ACC112 (cell line): ENCODE measurements around the gene CCNC.
"Not testable (repeated sequence)": the region's sequence is repeated elsewhere in the genome, so short reads cannot be mapped to it uniquely, and the experiment has no call there.

Source experiments
- H2AFZ ChIP-seq: fragments of 200-600 bp; sonication (generic); one replicate; pipeline ENCODE4 v1.6.0; 2017; ENCODE audit warnings: antibody characterized with exemption, low read length; ENCODE audit not compliant: unreplicated experiment
- H3K27ac ChIP-seq: fragments of 200-600 bp; sonication (generic); 2 replicates; pipeline ENCODE4 v1.5.1; 2014; ENCODE audit warnings: low read depth, mild to moderate bottlenecking, antibody characterized with exemption, low read length, moderate library complexity
- H3K27me3 ChIP-seq: fragments of 200-600 bp; sonication (generic); 2 replicates; pipeline ENCODE4 v1.6.1; 2014; ENCODE audit warnings: mild to moderate bottlenecking, antibody characterized with exemption, low read length, moderate library complexity, mixed read lengths; ENCODE audit not compliant: insufficient read depth
- H3K36me3 ChIP-seq: fragments of 200-600 bp; sonication (generic); 2 replicates; pipeline ENCODE4 v1.6.1; 2016; ENCODE audit warnings: mild to moderate bottlenecking, antibody characterized with exemption, low read length, moderate library complexity, mixed read lengths; ENCODE audit not compliant: insufficient read depth
- H3K4me1 ChIP-seq: fragments of 200-600 bp; sonication (generic); one replicate; pipeline ENCODE4 v1.6.1; 2016; ENCODE audit warnings: low read length, mixed read lengths; ENCODE audit not compliant: insufficient read depth, unreplicated experiment, control insufficient read depth
- H3K4me3 ChIP-seq: fragments of 200-600 bp; sonication (generic); 2 replicates; pipeline ENCODE4 v1.5.1; 2014; ENCODE audit warnings: mild to moderate bottlenecking, low read depth, low read length
- H3K79me2 ChIP-seq: fragments of 200-600 bp; sonication (generic); one replicate; pipeline ENCODE4 v1.6.0; 2016; ENCODE audit warnings: low read length; ENCODE audit not compliant: control insufficient read depth, unreplicated experiment, insufficient read depth

The CCNC gene

DNA sequence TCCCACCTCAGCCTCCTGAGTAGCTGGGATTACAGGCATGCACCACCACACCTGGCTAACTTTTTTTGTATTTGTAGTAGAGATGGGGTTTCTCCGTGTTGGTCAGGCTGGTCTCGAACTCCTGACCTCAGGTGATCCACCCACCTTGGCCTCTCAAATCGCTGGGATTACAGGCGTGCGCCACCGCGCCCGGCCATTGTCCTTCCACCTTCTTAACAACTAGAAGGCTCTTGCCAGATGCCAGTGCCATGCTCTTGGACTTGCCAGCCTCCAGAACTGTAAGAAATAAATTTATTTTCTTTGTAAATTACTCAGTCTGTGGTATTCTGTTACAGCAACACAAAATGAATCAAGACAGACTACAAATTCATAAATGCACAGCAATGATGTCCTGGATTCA is 26.2 kb upstream of the CCNC start:
- peaks cover 97% of the 10 kb centered on the region for H3K27me3 ChIP-seq
- H2AFZ ChIP-seq, H3K4me1 ChIP-seq, H3K79me2 ChIP-seq, H3K4me3 ChIP-seq, H3K36me3 ChIP-seq, H3K27ac ChIP-seq: not testable (repeated sequence)

DNA sequence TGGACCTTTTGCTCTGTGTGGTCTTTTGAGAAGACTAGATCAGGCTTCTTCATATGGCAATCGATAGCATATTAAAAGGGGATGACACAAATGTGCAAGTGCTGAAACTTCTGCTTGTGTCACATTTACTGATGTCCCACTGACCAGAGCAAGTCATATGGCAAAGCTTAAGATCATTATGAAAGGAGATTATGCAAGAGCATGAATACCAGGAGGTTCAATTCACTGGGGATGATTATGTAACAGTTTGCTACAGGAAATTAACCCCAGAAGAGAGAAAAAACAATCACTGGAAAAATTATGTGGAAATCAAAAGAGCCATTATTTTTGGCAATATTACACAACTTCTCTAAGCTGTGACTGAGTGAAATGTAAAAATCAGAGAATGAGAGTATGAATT is 24.4 kb upstream of the CCNC start:
- Histone ChIP-seq H3K4me3 (no peak overlapping the region), H3K36me3 (no peaks in the 10 kb centered on the region), H3K27ac (no peak overlapping the region), H3K79me2 (no peaks in the 10 kb centered on the region), H3K27me3 (peaks cover 97% of the 10 kb centered on the region), H3K4me1 (no peaks in the 10 kb centered on the region), H2AFZ (no peak overlapping the region)

DNA sequence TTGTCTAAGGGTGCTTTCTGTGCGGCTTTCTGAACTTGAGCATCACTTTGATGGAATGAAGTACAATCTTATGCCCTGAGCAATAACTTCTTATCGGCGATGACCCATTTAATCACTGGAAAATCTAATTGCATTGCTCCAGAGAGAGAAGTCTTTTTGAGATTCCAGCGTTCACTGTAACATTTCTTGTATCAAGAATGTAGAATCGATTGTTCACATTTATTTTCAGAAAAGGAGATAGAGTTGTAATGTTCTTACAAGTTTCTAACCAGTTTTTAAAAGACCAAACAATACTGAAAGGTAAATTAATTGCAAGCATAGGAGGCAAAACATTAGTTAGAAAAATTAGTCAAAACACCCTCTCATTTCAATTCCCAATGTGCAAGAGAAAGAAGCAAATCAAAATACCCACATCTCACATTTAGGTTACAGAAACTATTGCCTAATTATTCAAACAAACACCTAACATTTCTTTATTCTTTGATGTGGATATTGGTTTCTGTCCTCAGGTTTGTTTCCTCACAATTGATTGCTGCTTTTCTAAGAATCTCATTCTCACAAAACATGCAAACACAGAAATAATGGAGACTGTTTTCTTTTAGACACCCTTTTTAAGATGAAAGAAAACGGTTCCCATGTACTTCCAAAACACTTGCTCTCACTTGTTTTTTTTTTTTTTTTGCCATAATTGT is 23.4 kb upstream of the CCNC start:
- Histone ChIP-seq H3K27ac (no peak overlapping the region), H2AFZ (no peak overlapping the region), H3K4me1 (no peaks in the 10 kb centered on the region), H3K27me3 (peaks cover 93% of the 10 kb centered on the region), H3K79me2 (no peaks in the 10 kb centered on the region), H3K36me3 (no peaks in the 10 kb centered on the region), H3K4me3 (no peak overlapping the region)

DNA sequence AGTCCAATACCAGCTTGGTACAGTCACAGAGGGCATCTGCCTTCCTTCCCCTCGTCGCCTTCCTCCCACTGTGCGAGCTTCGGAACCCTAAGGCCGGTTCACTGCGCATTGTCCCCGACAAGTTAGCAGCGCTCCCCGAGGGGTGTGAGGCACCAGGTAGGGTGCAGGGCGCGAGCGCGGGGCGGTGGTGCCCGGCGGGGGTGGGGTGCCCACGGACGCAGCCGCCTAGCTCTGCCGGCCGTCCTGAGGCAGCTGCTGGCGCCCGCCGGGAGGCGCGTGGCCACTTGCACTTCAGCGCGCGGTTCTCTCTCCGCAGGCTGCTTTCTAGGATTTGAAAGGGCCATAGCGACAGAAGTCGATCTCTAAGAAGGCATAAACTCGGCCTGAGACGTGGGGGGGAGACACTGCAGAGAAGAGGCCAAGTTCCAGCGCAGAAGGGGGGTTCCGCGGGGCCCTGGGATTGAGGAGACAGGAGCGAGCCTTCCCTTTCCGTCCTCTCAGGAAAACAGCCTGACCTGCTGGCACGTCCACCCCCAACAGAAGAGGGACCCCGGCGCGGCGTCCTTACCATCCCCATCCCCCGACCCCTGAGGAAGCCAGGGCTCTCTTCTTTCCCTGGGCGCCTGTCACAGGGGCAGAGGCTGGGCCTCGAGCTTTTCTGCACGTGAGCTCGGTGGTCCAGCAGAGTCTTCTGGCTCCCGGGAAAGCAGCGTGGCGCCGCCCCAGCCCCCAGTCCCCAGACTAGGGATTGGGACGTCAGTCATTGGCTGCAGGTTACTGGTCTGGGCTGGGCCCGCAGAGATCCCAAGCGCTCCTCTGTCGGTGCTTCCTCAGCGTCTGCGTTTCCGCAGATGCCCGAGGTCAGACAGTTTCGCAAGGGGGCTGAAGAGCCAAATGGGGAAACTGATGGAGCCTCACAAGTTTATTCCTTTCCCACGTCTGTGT is 22.5 kb upstream of the CCNC start:
- H3K79me2 ChIP-seq, result no peaks in the 10 kb centered on the region
- 0 out of 2 replicates have a peak overlapping the region, but pooled peaks have one; percentile 4 for H3K4me3 ChIP-seq
- H3K27ac ChIP-seq, result no peak overlapping the region
- H3K36me3 ChIP-seq, result no peaks in the 10 kb centered on the region
- no peaks in the 10 kb centered on the region for H3K4me1 ChIP-seq
- H2AFZ ChIP-seq, result no peak overlapping the region
- peaks cover 89% of the 10 kb centered on the region for H3K27me3 ChIP-seq

DNA sequence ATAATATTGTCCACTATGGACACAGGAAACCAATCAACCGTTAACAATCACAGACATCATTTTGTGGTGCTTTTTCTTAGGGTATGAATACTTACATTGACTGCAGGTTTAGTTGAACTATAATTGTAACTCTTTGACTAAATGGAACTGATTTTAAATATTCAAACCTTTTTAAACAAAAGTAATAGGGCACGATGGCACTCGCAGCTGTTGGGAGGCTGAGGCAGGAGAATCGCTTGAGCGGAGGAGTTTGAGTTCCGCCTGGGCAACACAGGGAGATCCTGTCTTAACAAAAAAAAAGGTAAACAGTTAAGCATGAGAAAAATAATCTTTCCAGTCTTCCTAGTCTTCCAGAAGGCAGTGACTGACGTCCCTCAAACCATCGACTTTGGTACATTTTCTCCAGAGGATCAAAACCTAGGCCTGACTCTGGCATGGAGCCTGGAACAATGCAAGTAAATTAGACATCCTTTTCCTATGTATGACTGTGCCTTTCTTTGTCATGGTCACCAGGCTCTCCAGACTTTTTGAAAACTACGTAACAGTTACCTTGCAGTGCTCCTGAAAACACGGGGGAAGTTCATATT is 21.5 kb upstream of the CCNC start:
- Histone ChIP-seq H3K27me3 (peaks cover 89% of the 10 kb centered on the region), H2AFZ (no peak overlapping the region)

DNA sequence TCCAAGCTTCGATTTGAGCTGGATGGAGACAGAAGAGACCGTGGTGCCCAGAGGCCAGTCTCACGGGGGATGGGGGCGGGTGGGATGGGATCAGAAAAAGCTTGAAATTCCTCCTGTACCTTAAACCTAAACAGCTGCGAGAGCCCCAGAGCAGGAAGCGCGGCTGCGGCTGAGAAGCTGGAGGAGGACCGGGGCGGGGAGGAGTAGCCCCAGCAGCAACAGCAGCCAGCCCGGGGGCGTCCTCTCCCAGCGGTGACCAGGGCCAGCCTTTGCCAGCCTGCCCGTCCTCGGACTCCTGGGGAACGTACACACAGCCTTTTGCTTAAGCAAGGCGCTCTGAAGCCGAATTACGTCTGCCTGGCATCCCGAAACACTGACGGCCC is 20.8 kb upstream of the CCNC start:
- no peaks in the 10 kb centered on the region for H3K79me2 ChIP-seq
- H3K27ac ChIP-seq, result no peak overlapping the region
- no peaks in the 10 kb centered on the region for H3K4me1 ChIP-seq
- no peaks in the 10 kb centered on the region for H3K36me3 ChIP-seq
- peaks cover 88% of the 10 kb centered on the region for H3K27me3 ChIP-seq
- H3K4me3 ChIP-seq, result peak overlapping the region; percentile 76
- H2AFZ ChIP-seq, result no peak overlapping the region

More for the DNA sequence above, 21.5 kb upstream of the CCNC start:
- H3K27ac ChIP-seq, result no peak overlapping the region
- no peaks in the 10 kb centered on the region for H3K79me2 ChIP-seq
- H3K36me3 ChIP-seq, result no peaks in the 10 kb centered on the region
- H3K4me3 ChIP-seq, result no peak overlapping the region
- no peaks in the 10 kb centered on the region for H3K4me1 ChIP-seq

DNA sequence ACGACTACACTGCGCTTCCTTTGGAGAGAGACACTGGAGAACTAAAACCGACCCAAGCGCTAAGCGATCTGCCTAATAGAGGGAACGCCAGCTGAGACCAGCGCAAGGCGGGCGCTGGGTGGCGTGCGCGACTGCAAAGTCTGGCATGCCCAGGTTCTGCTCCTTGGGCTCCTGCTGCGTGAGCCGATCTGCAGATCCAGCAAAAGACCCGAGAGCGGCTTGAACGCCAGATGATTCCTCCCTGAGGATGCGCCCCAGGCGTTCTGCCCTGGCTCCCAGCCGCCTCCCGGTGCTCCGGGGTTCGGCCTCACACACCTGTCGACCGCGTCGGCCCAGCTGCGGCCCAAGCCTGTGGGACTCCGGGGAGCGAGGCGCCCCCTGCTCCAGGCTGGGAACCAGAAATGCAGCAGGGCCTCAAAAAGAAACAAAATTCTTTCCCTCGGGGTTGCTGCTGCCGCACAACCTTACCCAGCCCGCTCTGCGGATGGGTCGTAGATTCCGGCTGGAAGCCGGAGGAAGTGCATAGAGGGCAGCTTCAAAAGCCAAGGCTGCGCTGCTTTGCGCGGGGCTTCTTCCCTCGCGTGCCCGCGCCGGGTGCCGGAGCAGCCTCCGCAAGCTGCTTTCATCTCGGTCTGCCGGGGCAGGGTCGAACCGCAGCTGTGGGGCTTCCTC is 20.3 kb upstream of the CCNC start:
- Histone ChIP-seq H3K27me3 (peaks cover 82% of the 10 kb centered on the region), H3K27ac (no peak overlapping the region), H3K4me3 (peak overlapping the region; percentile 76), H3K36me3 (no peaks in the 10 kb centered on the region), H3K4me1 (no peaks in the 10 kb centered on the region), H3K79me2 (no peaks in the 10 kb centered on the region), H2AFZ (peak overlapping the region; percentile 53)

DNA sequence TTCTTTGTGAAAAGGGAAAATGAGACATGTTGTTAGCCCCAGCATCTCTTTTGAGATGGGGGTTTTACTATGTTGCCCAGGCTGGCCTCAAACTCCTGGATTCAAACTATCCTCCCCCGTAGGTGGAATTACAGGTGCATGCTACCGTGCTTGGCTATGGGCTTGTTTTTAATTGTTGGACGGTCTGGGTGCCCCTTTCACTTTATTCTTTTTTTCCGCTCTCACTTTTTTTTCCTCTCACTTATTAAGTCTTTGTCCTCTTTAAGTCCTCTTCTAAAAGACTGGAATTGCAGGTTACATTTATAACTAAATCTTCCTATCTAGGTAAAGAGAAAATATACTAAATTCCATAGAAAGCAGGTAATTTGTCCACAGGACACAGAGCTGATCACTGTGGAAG is 19.3 kb upstream of the CCNC start:
- no peak overlapping the region for H2AFZ ChIP-seq
- H3K4me1 ChIP-seq, result no peaks in the 10 kb centered on the region
- no peaks in the 10 kb centered on the region for H3K79me2 ChIP-seq
- no peak overlapping the region for H3K4me3 ChIP-seq
- no peak overlapping the region for H3K27ac ChIP-seq
- no peaks in the 10 kb centered on the region for H3K36me3 ChIP-seq
- peaks cover 77% of the 10 kb centered on the region for H3K27me3 ChIP-seq

DNA sequence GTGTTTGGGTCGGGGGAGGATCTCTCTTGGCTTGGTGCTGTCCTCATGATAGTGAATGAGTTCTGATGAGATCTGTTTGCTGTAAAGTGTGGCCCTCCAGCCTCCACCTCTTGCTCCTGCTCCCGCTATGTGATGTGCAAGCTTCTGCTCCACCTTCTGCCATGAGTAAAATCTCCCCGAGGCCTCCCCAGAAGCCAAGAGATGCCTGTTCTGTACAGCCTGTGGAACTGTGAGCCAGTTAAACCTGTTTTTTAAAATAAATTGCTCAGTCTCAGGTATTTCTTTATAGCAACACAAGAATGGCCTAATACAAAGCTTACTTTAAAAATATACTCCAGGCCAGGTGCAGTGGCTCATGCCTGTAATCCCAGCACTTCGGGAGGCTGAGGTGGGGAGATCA is 11.3 kb upstream of the CCNC start:
- H3K79me2 ChIP-seq, result no peaks in the 10 kb centered on the region
- no peak overlapping the region for H2AFZ ChIP-seq

DNA sequence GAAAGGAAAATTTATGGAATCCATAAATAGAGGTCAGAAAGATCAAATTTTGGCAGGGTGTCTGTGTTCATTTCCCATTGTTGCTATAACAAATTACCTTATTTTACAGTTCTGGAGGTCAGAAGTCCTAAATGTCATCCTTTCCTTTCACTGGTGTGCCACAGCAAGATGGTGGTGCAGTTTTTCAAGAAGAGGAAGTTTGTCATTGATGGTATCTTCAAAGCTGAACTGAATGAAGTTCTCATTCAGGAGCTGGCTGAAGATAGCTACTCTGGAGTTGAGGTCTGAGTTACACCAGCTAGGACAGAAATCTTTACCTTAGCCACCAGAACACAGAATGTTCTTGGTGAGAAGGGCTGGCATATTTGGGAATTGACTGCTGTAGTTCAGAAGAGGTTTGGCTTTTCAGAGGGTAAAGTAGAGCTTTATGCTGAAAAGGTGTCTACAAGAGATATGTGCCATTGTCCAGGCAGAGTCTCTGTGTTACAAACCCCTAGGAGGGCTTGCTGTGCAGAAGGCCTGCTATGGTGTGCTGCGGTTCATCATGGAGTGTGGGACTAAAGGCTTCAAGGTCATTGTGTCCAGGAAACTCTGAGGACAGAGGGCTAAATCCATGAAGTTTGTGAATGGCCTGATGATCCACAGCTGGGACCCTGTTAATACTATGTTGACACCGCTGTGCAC is 7.2 kb upstream of the CCNC start:
- H3K4me1 ChIP-seq, result no peaks in the 10 kb centered on the region
- no peak overlapping the region for H2AFZ ChIP-seq
- no peaks in the 10 kb centered on the region for H3K36me3 ChIP-seq
- no peak overlapping the region for H3K27ac ChIP-seq
- no peak overlapping the region for H3K4me3 ChIP-seq
- no peaks in the 10 kb centered on the region for H3K79me2 ChIP-seq
- no peaks in the 10 kb centered on the region for H3K27me3 ChIP-seq

More for the DNA sequence above, 11.3 kb upstream of the CCNC start:
- Histone ChIP-seq H3K27ac (no peak overlapping the region), H3K27me3 (peaks cover 7% of the 10 kb centered on the region), H3K36me3 (no peaks in the 10 kb centered on the region), H3K4me3 (no peak overlapping the region), H3K4me1 (no peaks in the 10 kb centered on the region)
